HCT116 (cell line): ENCODE measurements around the gene TPO. TPM values are rescaled to one million over a fixed set of nuclear protein-coding genes. Genes with fewer than 3 reads are reported as not detected.

Source experiments
- ATAC-seq: fragments of 200-7000 bp; cut with Tn5 transposase; 2 replicates; pipeline ENCODE4 v1.9.1; 2020; ENCODE audit warnings: mild to moderate bottlenecking, moderate library complexity
- BruUV-seq: library from RNA; stranded (reverse); fragments of 400-500 nt; replicated peaks from 2 replicates; lab custom pipeline; 2021; lab: Mats Ljungman, UMichigan
- CTCF ChIA-PET: fragments of 300-600 bp; sonication (Branson Sonifier 250); formaldehyde crosslinking; loops from one replicate; lab custom pipeline; 2021; ENCODE audit warnings: antibody characterized with exemption; lab: Charles Lee
- POLR2A ChIA-PET: fragments of 300-600, 350-600 bp; sonication (Branson Sonifier 250); formaldehyde crosslinking; loops from one replicate; lab custom pipeline; 2021; ENCODE audit warnings: antibody characterized with exemption; lab: Charles Lee
- RAD21 ChIA-PET, 2 experiments: fragments of 300-600 bp; sonication (Branson Sonifier 250); formaldehyde crosslinking; loops; one replicate each; lab custom pipeline; 2023; ENCODE audit warnings: low total read pairs in 2 of 2; ENCODE audit not compliant: uncharacterized antibody in 2 of 2, unreplicated experiment in 2 of 2, low non-redundant PET in 1 of 2; lab: Charles Lee
- DNase-seq: peaks from one replicate; pipeline ENCODE4 v3.0.0-alpha.2; 2010; ENCODE audit warnings: low read depth, low spot score
- H2AFZ ChIP-seq: fragments of 200-600 bp; shearing (Covaris generic), sonication (generic); 2 replicates; pipeline ENCODE4 v1.6.1; 2017; ENCODE audit warnings: low read depth, mixed run types, mixed read lengths, antibody characterized with exemption, low read length; ENCODE audit not compliant: poor library complexity, severe bottlenecking
- H3K27ac ChIP-seq: 2 replicates; pipeline ENCODE4 v1.5.1; 2012; ENCODE audit warnings: low read depth, low read length
- H3K27me3 ChIP-seq: fragments of 200-600 bp; sonication (generic); 2 replicates; pipeline ENCODE4 v1.6.1; 2016; ENCODE audit warnings: mixed run types, low read length, mixed read lengths; ENCODE audit not compliant: insufficient read depth
- H3K36me3 ChIP-seq, 2 experiments: fragments of 200-500 bp in 1 of 2; fragments of 200-600 bp in 1 of 2; sonication (Bioruptor generic) in 1 of 2; sonication (generic) in 1 of 2; 2 replicates each; pipeline versions ENCODE4 v1.5.1 to v1.6.1; 2014 to 2016; ENCODE audit warnings: low read length in 2 of 2, inconsistent platforms in 1 of 2, mixed read lengths in 1 of 2, mixed run types in 1 of 2; ENCODE audit not compliant: insufficient read depth in 2 of 2, control insufficient read depth in 1 of 2
- H3K4me1 ChIP-seq, 2 experiments: fragments of 200-600 bp in 1 of 2; sonication (generic) in 1 of 2; 2 replicates each; pipeline versions ENCODE4 v1.5.1 to v1.6.1; 2012 to 2017; ENCODE audit warnings: low read length in 2 of 2, inconsistent platforms in 1 of 2, mild to moderate bottlenecking in 1 of 2, mixed read lengths in 1 of 2, mixed run types in 1 of 2, moderate library complexity in 1 of 2; ENCODE audit not compliant: insufficient read depth in 2 of 2, control insufficient read depth in 1 of 2
- H3K4me2 ChIP-seq: fragments of 200-600 bp; sonication (generic); 2 replicates; pipeline ENCODE4 v1.6.1; 2017; ENCODE audit warnings: mixed run types, low read length, mixed read lengths
- H3K4me3 ChIP-seq, 2 experiments: fragments of 200-600 bp in 1 of 2; sonication (generic) in 1 of 2; replicated peaks in 1 of 2; 2 replicates each; pipeline ENCODE4 v1.5.1; 2011 to 2016; ENCODE audit warnings: low read length in 2 of 2, control low read depth in 1 of 2, low read depth in 1 of 2, mild to moderate bottlenecking in 1 of 2, mixed read lengths in 1 of 2, mixed run types in 1 of 2
- H3K79me2 ChIP-seq: fragments of 200-600 bp; sonication (generic); 2 replicates; pipeline ENCODE4 v1.6.1; 2017; ENCODE audit warnings: mild to moderate bottlenecking, mixed run types, low read length, moderate library complexity, mixed read lengths; ENCODE audit not compliant: insufficient read depth
- H3K9ac ChIP-seq: fragments of 200-600 bp; sonication (generic); 2 replicates; pipeline ENCODE4 v1.6.1; 2016; ENCODE audit warnings: low read length, mixed read lengths
- H3K9me2 ChIP-seq: fragments of 200-600 bp; sonication (generic), shearing (Covaris generic); 2 replicates; pipeline ENCODE4 v1.6.1; 2017; ENCODE audit warnings: mixed run types, mild to moderate bottlenecking, moderate library complexity; ENCODE audit not compliant: insufficient read depth
- H3K9me3 ChIP-seq, 2 experiments: fragments of 200-500 bp in 1 of 2; fragments of 200-600 bp in 1 of 2; sonication (Bioruptor generic) in 1 of 2; sonication (generic) in 1 of 2; 2 replicates each; pipeline ENCODE4 v1.6.1; 2014 to 2017; ENCODE audit warnings: low read length in 2 of 2, mixed read lengths in 2 of 2, inconsistent platforms in 1 of 2, low read depth in 1 of 2, mild to moderate bottlenecking in 1 of 2, mixed run types in 1 of 2, moderate library complexity in 1 of 2; ENCODE audit not compliant: control insufficient read depth in 1 of 2, insufficient read depth in 1 of 2
- H4K20me1 ChIP-seq: fragments of 200-600 bp; sonication (generic), shearing (Covaris generic); 2 replicates; pipeline ENCODE4 v1.6.1; 2017; ENCODE audit warnings: mixed run types, mild to moderate bottlenecking, moderate library complexity; ENCODE audit not compliant: insufficient read depth
- CBX3 ChIP-seq: IDR thresholded peaks from 2 replicates; pipeline ENCODE4 v1.6.1; 2012; ENCODE audit warnings: low read depth
- CEBPB ChIP-seq: IDR thresholded peaks from 2 replicates; pipeline ENCODE4 v1.6.1; 2012; ENCODE audit warnings: low read depth
- EGR1 ChIP-seq: IDR thresholded peaks from 2 replicates; pipeline ENCODE4 v1.6.1; 2012; ENCODE audit warnings: low read depth
- ELF1 ChIP-seq: IDR thresholded peaks from 2 replicates; pipeline ENCODE4 v1.6.1; 2012; ENCODE audit warnings: low read depth, borderline replicate concordance
- FOSL1 ChIP-seq: IDR thresholded peaks from 2 replicates; pipeline ENCODE4 v1.6.1; 2012; ENCODE audit warnings: low read depth
- JUND ChIP-seq: IDR thresholded peaks from 2 replicates; pipeline ENCODE4 v1.6.1; 2012
- MAX ChIP-seq: IDR thresholded peaks from 2 replicates; pipeline ENCODE4 v1.6.1; 2012
- POLR2A ChIP-seq: IDR thresholded peaks from 2 replicates; pipeline ENCODE4 v1.7.0; 2011; ENCODE audit warnings: borderline replicate concordance; ENCODE audit not compliant: insufficient read depth, insufficient read length; ENCODE audit errors: extremely low read depth
- POLR2AphosphoS5 ChIP-seq: IDR thresholded peaks from 2 replicates; pipeline ENCODE4 v1.6.1; 2011; ENCODE audit warnings: mild to moderate bottlenecking, low read depth, low read length, moderate library complexity
- REST ChIP-seq: IDR thresholded peaks from 2 replicates; pipeline ENCODE4 v1.6.1; 2012; ENCODE audit warnings: low read depth
- SIN3A ChIP-seq: IDR thresholded peaks from 2 replicates; pipeline ENCODE4 v1.6.1; 2012; ENCODE audit warnings: low read depth
- SP1 ChIP-seq: IDR thresholded peaks from 2 replicates; pipeline ENCODE4 v1.6.1; 2012; ENCODE audit warnings: low read depth
- SRF ChIP-seq: IDR thresholded peaks from 2 replicates; pipeline ENCODE4 v1.6.1; 2012; ENCODE audit warnings: low read depth
- TCF7L2 ChIP-seq: IDR thresholded peaks from 2 replicates; pipeline ENCODE4 v1.7.0; 2011; ENCODE audit warnings: borderline replicate concordance, inconsistent platforms; ENCODE audit not compliant: insufficient read depth, insufficient read length; ENCODE audit errors: extremely low read depth
- YY1 ChIP-seq: IDR thresholded peaks from 2 replicates; pipeline ENCODE4 v1.6.1; 2011; ENCODE audit warnings: low read length, low read depth, moderate library complexity, mild to moderate bottlenecking; ENCODE audit not compliant: insufficient replicate concordance; ENCODE audit errors: extremely low read depth
- ZBTB33 ChIP-seq: IDR thresholded peaks from 2 replicates; pipeline ENCODE4 v1.6.1; 2011; ENCODE audit warnings: mild to moderate bottlenecking, low read length, moderate library complexity; ENCODE audit not compliant: insufficient replicate concordance; ENCODE audit errors: extremely low read depth
- ZNF274 ChIP-seq: fragments of 200-500 bp; sonication (Bioruptor generic); IDR thresholded peaks from 2 replicates; pipeline ENCODE4 v1.6.1; 2014; ENCODE audit warnings: mild to moderate bottlenecking, low read depth, low read length, inconsistent platforms
- intact Hi-C: fragments of 100-400 bp; cut with micrococcal nuclease; formaldehyde crosslinking; loops from 2 replicates; pipeline ENCODE4 v1.10.0; 2022
- total RNA-seq: library from RNA; stranded (reverse); gene quantifications from one replicate; pipeline ENCODE4 v1.2.1, GENCODE V29; 2021; ENCODE audit not compliant: unreplicated experiment

TPO gene
- total RNA-seq, 1 experiment from 2014 or later: not detected

- H3K36me3 ChIP-seq: no peaks in the 10 kb centered on the region
- H3K9ac ChIP-seq: no peak overlapping the region
- no peaks in the 10 kb centered on the region for H3K9me3 ChIP-seq
- no peak for TF ChIP-seq YY1
- no peak for TF ChIP-seq POLR2AphosphoS5
- TF ChIP-seq EGR1: no peak
- no peak for TF ChIP-seq CEBPB
- TF ChIP-seq POLR2A: no peak
- TF ChIP-seq MAX: no peak
- no peak for TF ChIP-seq SIN3A
- TF ChIP-seq FOSL1: no peak
- no peak for TF ChIP-seq SP1
- no peak for TF ChIP-seq CBX3
- no peak for TF ChIP-seq SRF
- no peaks in the 10 kb centered on the region for H3K79me2 ChIP-seq
- H3K27me3 ChIP-seq: no peaks in the 10 kb centered on the region
- ChIA-PET RAD21 (no interaction called here), CTCF (no interaction called here), POLR2A (no interaction called here)
- no TSS peak for BruUV-seq
- H3K4me1 ChIP-seq: no peaks in the 10 kb centered on the region
- no peak overlapping the region for H3K27ac ChIP-seq
- H4K20me1 ChIP-seq: no peaks in the 10 kb centered on the region
- ATAC-seq: no peak
- H2AFZ ChIP-seq: no peak overlapping the region
- intact Hi-C loops: no loop called here
- no peak for DNase-seq
- H3K4me3 ChIP-seq: no peak overlapping the region
- H3K4me2 ChIP-seq: no peak overlapping the region
- H3K9me2 ChIP-seq: no peaks in the 10 kb centered on the region
These were observed 88.7 kb downstream of the TPO start for GRCh38 chr2:1501991-1502390.

- H3K27ac ChIP-seq: no peak overlapping the region
- CTCF ChIA-PET: no interaction called here
- no peaks in the 10 kb centered on the region for H3K27me3 ChIP-seq
- no peak for TF ChIP-seq SP1
- TF ChIP-seq EGR1: no peak
- TF ChIP-seq JUND: no peak
- no peak for TF ChIP-seq ZNF274
- no peak for TF ChIP-seq POLR2A
- TF ChIP-seq POLR2AphosphoS5: no peak
- no peak for TF ChIP-seq TCF7L2
- no peak for TF ChIP-seq REST
- no peak for TF ChIP-seq ELF1
- no peak for TF ChIP-seq YY1
- no peak for TF ChIP-seq ZBTB33
These were observed 89.6 kb downstream of the TPO start for GRCh38 chr2:1502891-1503304.

More at GRCh38 chr2:1502891-1503304, 89.6 kb downstream of the TPO start:
- H3K36me3 ChIP-seq: no peaks in the 10 kb centered on the region
- ChIA-PET POLR2A (no interaction called here), RAD21 (no interaction called here)
- H3K9me2 ChIP-seq: no peaks in the 10 kb centered on the region
- no peak overlapping the region for H3K4me2 ChIP-seq
- no peaks in the 10 kb centered on the region for H3K9me3 ChIP-seq
- H2AFZ ChIP-seq: no peak overlapping the region
- BruUV-seq: no TSS peak
- H3K79me2 ChIP-seq: no peaks in the 10 kb centered on the region
- DNase-seq (no peak), ATAC-seq (no peak)
- H3K9ac ChIP-seq: no peak overlapping the region
- no peaks in the 10 kb centered on the region for H3K4me1 ChIP-seq
- no peak overlapping the region for H3K4me3 ChIP-seq
- intact Hi-C loops: no loop called here
- no peaks in the 10 kb centered on the region for H4K20me1 ChIP-seq
